GM10266 (cell line): ENCODE data around the gene UVRAG.

ENCODE experiments used
- DNase-seq: peaks from one replicate; pipeline ENCODE4 v3.0.0; 2012; ENCODE audit errors: extremely low spot score
- CTCF ChIP-seq: IDR thresholded peaks from 2 replicates; pipeline ENCODE4 v1.5.1; 2012; ENCODE audit warnings: mild to moderate bottlenecking, low read depth; ENCODE audit not compliant: control insufficient read depth, insufficient read depth; ENCODE audit errors: missing control alignments

Gene UVRAG

GRCh38 chr11:76025068-76025467, 210.1 kb downstream of the UVRAG start:
- no peak for TF ChIP-seq CTCF
- no peak for DNase-seq

- no peak for DNase-seq
- no peak for TF ChIP-seq CTCF
These were observed 210.8 kb downstream of the UVRAG start for GRCh38 chr11:76025817-76026216.

- DNase-seq: no peak
- no peak for TF ChIP-seq CTCF
These were observed 211.3 kb downstream of the UVRAG start for GRCh38 chr11:76026281-76026680.

- no peak for DNase-seq
- no peak for TF ChIP-seq CTCF
These were observed 211.9 kb downstream of the UVRAG start for GRCh38 chr11:76026862-76027261.

- no peak for TF ChIP-seq CTCF
- no peak for DNase-seq
These were observed 215.3 kb downstream of the UVRAG start for GRCh38 chr11:76030286-76030685.

- no peak for TF ChIP-seq CTCF
- DNase-seq: no peak
These were observed 216.1 kb downstream of the UVRAG start for GRCh38 chr11:76030968-76031590.

- TF ChIP-seq CTCF: no peak
- DNase-seq: no peak
These were observed 218.7 kb downstream of the UVRAG start for GRCh38 chr11:76033699-76034098.
